Common myeloid progenitor, CD34-positive (primary cell): Measurements from ENCODE around the gene ZNF708.
A peak's percentile ranks its signal among the peaks of the same experiment; 100 is the strongest.

ENCODE experiments used
- CTCF ChIA-PET: fragments of 350-600 bp; sonication (Branson Sonifier 250); formaldehyde crosslinking; loops from one replicate; lab custom pipeline; 2021; ENCODE audit warnings: antibody characterized with exemption; lab: Charles Lee
- POLR2A ChIA-PET: fragments of 350-600 bp; sonication (Branson Sonifier 250); formaldehyde crosslinking; loops from one replicate; lab custom pipeline; 2021; ENCODE audit warnings: antibody characterized with exemption; lab: Charles Lee
- DNase-seq, 3 donors: peaks; one replicate each; pipeline versions ENCODE4 v3.0.0 to v3.0.0-alpha.2; 2013
- H3K27ac ChIP-seq, 2 experiments: 1 replicate in 1 of 2; 2 replicates in 1 of 2; pipeline ENCODE4 v1.7.0; 2013; ENCODE audit warnings: inconsistent platforms in 2 of 2, low read length in 2 of 2, mild to moderate bottlenecking in 2 of 2, low read depth in 1 of 2, moderate library complexity in 1 of 2; ENCODE audit not compliant: severe bottlenecking in 2 of 2, insufficient read depth in 1 of 2, poor library complexity in 1 of 2
- H3K27me3 ChIP-seq, 5 experiments: replicated peaks in 2 of 5; 1 replicate in 3 of 5; 2 replicates in 2 of 5; pipeline versions ENCODE4 v1.6.1 to v1.7.0; 2013; ENCODE audit warnings: low read length in 4 of 5, mild to moderate bottlenecking in 2 of 5, moderate library complexity in 2 of 5, inconsistent platforms in 1 of 5; ENCODE audit not compliant: insufficient read depth in 5 of 5, control insufficient read depth in 4 of 5
- H3K36me3 ChIP-seq, 4 experiments: 1 replicate in 2 of 4; 2 replicates in 2 of 4; pipeline versions ENCODE4 v1.6.1 to v1.7.0; 2013; ENCODE audit warnings: low read length in 3 of 4, control low read depth in 1 of 4, mild to moderate bottlenecking in 1 of 4; ENCODE audit not compliant: control insufficient read depth in 4 of 4, insufficient read depth in 4 of 4
- H3K4me1 ChIP-seq, 4 experiments: 1 replicate in 3 of 4; 2 replicates in 1 of 4; pipeline versions ENCODE4 v1.6.1 to v1.7.1; 2013; ENCODE audit warnings: low read length in 3 of 4, mild to moderate bottlenecking in 3 of 4, control low read depth in 1 of 4, inconsistent platforms in 1 of 4, moderate library complexity in 1 of 4; ENCODE audit not compliant: control insufficient read depth in 4 of 4, insufficient read depth in 4 of 4; ENCODE audit errors: control extremely low read depth in 1 of 4
- H3K4me3 ChIP-seq, 7 experiments: 1 replicate in 4 of 7; 2 replicates in 3 of 7; pipeline versions ENCODE4 v1.5.1 to v1.7.0; 2013; ENCODE audit warnings: mild to moderate bottlenecking in 7 of 7, low read length in 6 of 7, moderate library complexity in 6 of 7, inconsistent platforms in 2 of 7, low read depth in 2 of 7, control low read depth in 1 of 7; ENCODE audit not compliant: insufficient read depth in 4 of 7, control insufficient read depth in 1 of 7; ENCODE audit errors: extremely low read depth in 1 of 7
- H3K9me3 ChIP-seq, 5 experiments: 1 replicate in 4 of 5; 2 replicates in 1 of 5; pipeline versions ENCODE4 v1.6.1 to v1.7.1; 2013; ENCODE audit warnings: low read length in 4 of 5, mild to moderate bottlenecking in 2 of 5, inconsistent platforms in 1 of 5, low read depth in 1 of 5, moderate library complexity in 1 of 5; ENCODE audit not compliant: control insufficient read depth in 4 of 5, insufficient read depth in 2 of 5; ENCODE audit errors: control extremely low read depth in 1 of 5
- WGBS: methylation state at CpG from one replicate; pipeline ENCODE4 v1.1.5; 2013; ENCODE audit not compliant: insufficient coverage; 5-methylcytosine and 5-hydroxymethylcytosine counted together

The ZNF708 gene

GRCh38 chr19:21328406-21328805 lies 804 bp downstream of the ZNF708 start:
- CTCF ChIA-PET, result interaction anchor here (1.3 kb wide), 1 partner anchor 12 kb away, joined by 6 read pairs; no protein-coding TSS in a partner anchor
- Histone ChIP-seq H3K27ac (peak overlapping the region; percentile 89 to 97), H3K4me1 (peaks cover 3 to 9% (median 6%) of the 10 kb centered on the region in 4 experiments), H3K27me3 (no peaks in the 10 kb centered on the region), H3K9me3 (peaks cover 0 to 16% (median 8%) of the 10 kb centered on the region in 5 experiments), H3K4me3 (peak overlapping the region; percentile 83 to 99 (median 88)), H3K36me3 (peaks cover 0 to 17% (median 11%) of the 10 kb centered on the region in 4 experiments)
- DNase-seq, result peak; percentile 14 to 57 (median 45)
- POLR2A ChIA-PET, result interaction anchor here (0.6 to 1.9 kb wide), 3 partner anchors 13 to 507 kb away, joined by 4 to 8 read pairs (median 6); partner anchors contain the start of gene ZNF43
- 56% methylated on average over 2 of the region's 6 CpGs for WGBS

DNA sequence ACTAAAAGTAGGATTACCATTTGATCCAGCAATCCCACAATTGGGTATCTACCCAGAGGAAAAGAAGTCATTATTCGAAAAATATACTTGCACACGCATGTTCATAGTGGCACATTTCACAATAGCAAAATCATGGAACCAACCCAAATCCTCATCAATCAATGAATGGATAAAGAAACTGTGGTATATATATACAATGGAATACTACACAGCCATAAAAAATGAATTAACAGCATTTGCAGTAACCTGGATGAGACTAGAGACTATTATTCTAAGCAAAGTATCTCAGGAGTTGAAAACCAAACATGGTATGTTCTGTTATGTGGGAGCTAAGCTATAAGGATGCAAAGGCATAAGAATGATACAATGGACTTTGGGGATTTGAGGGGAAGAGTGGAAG lies 3.0 kb downstream of the ZNF708 start:
- ChIA-PET POLR2A (no interaction called here), CTCF (no interaction called here)
- H3K27me3 ChIP-seq, result no peaks in the 10 kb centered on the region
- peaks cover 3 to 9% (median 6%) of the 10 kb centered on the region in 4 experiments for H3K4me1 ChIP-seq
- WGBS, result no CpG with 5 or more reads among the region's 2 CpGs
- DNase-seq, result no peak
- H3K36me3 ChIP-seq, result peaks cover under 1 to 21% (median 13%) of the 10 kb centered on the region in 4 experiments
- H3K4me3 ChIP-seq, result no peak overlapping the region
- no peak overlapping the region for H3K27ac ChIP-seq
- H3K9me3 ChIP-seq, result peaks cover 0 to 18% (median 8%) of the 10 kb centered on the region in 5 experiments

DNA sequence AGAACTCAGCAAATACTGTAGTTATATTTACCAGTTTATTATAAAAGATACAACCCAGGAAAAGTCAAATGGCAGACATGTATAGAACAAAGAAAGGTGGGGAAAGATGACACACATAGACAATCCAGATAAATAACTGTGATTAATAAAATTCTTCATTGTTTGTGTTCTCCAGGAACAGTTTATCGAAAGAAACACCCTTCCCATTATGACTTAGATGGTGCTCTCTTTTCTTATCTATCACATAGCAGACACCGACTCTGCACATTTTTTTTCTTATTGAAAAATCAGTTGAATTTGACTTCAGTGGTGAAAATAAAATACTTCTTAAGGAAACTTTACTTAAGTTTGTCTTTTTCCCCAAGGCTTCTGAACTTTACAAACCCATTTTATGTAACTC lies 6.2 kb downstream of the ZNF708 start:
- ChIA-PET POLR2A (no interaction called here), CTCF (interaction anchor here (0.9 kb wide), 1 partner anchor 18 kb away, joined by 4 read pairs; no protein-coding TSS in a partner anchor)
- H3K4me1 ChIP-seq, result peaks cover 2 to 6% (median 4%) of the 10 kb centered on the region in 4 experiments
- H3K4me3 ChIP-seq, result no peak overlapping the region
- DNase-seq, result peak in 2 of 3 donors; percentile 15 to 33
- no peaks in the 10 kb centered on the region for H3K27me3 ChIP-seq
- H3K36me3 ChIP-seq, result peaks cover 12 to 48% (median 25%) of the 10 kb centered on the region in 4 experiments
- WGBS, result no CpG with 5 or more reads among the region's 2 CpGs
- peaks cover 0 to 37% (median 26%) of the 10 kb centered on the region in 5 experiments for H3K9me3 ChIP-seq
- no peak overlapping the region for H3K27ac ChIP-seq

GRCh38 chr19:21322528-21322927 lies 6.7 kb downstream of the ZNF708 start:
- H3K36me3 ChIP-seq, result peaks cover 16 to 51% (median 27%) of the 10 kb centered on the region in 4 experiments
- no peak overlapping the region for H3K4me3 ChIP-seq
- 100% methylated on average over 5 of the region's 8 CpGs for WGBS
- H3K4me1 ChIP-seq, result peaks cover 0 to 2% (median under 1%) of the 10 kb centered on the region in 4 experiments
- no peaks in the 10 kb centered on the region for H3K27me3 ChIP-seq
- H3K27ac ChIP-seq, result no peak overlapping the region
- DNase-seq, result no peak
- CTCF ChIA-PET, result interaction anchor here (0.9 kb wide), 1 partner anchor 18 kb away, joined by 4 read pairs; no protein-coding TSS in a partner anchor
- POLR2A ChIA-PET, result no interaction called here
- H3K9me3 ChIP-seq, result peaks cover 0 to 42% (median 26%) of the 10 kb centered on the region in 5 experiments

GRCh38 chr19:21321996-21322395 lies 7.2 kb downstream of the ZNF708 start:
- no peak overlapping the region for H3K27ac ChIP-seq
- no peaks in the 10 kb centered on the region for H3K4me1 ChIP-seq
- ChIA-PET CTCF (interaction anchor here (0.9 kb wide), 1 partner anchor 17 kb away, joined by 4 read pairs; no protein-coding TSS in a partner anchor), POLR2A (no interaction called here)
- no peak overlapping the region for H3K4me3 ChIP-seq
- peaks cover 0 to 46% (median 26%) of the 10 kb centered on the region in 5 experiments for H3K9me3 ChIP-seq
- no peak for DNase-seq
- H3K36me3 ChIP-seq, result peaks cover 17 to 55% (median 27%) of the 10 kb centered on the region in 4 experiments
- WGBS, result 100% methylated on average over 2 of the region's 4 CpGs
- no peaks in the 10 kb centered on the region for H3K27me3 ChIP-seq

DNA sequence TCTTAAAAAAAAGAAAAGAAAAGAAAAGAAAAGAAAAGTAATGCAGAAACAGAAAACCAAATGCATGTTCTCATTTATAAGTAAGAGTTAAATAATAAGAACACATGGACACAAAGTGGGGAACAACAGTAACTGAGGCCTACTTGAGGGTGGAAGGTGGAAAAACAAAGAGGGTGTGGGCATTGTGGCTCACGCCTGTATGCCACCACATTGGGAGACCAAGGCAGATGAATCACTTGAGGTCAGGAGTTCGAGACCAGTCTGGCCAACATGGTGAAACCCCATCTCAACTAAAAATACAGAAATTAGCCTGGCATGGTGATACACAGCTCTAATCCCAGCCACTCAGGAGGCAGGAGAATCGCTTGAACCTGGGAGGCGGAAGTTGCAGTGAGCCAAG lies 8.1 kb downstream of the ZNF708 start:
- H3K36me3 ChIP-seq, result peaks cover 17 to 51% (median 23%) of the 10 kb centered on the region in 4 experiments
- DNase-seq, result no peak
- CTCF ChIA-PET, result no interaction called here
- WGBS, result 100% methylated on average over 1 of the region's 4 CpGs
- H3K4me3 ChIP-seq, result no peak overlapping the region
- H3K4me1 ChIP-seq, result no peaks in the 10 kb centered on the region
- H3K27ac ChIP-seq, result no peak overlapping the region
- POLR2A ChIA-PET, result no interaction called here
- no peaks in the 10 kb centered on the region for H3K27me3 ChIP-seq
- H3K9me3 ChIP-seq, result peaks cover 0 to 46% (median 24%) of the 10 kb centered on the region in 5 experiments

GRCh38 chr19:21317821-21318220 lies 11.4 kb downstream of the ZNF708 start:
- no CpG with 5 or more reads among the region's 1 CpG for WGBS
- peaks cover 2 to 41% (median 30%) of the 10 kb centered on the region in 5 experiments for H3K9me3 ChIP-seq

More at GRCh38 chr19:21317821-21318220, 11.4 kb downstream of the ZNF708 start:
- no peak for DNase-seq
- ChIA-PET CTCF (interaction anchor here (1.2 kb wide), 1 partner anchor 11 kb away, joined by 3 read pairs; the partner anchor contains the start of gene ZNF708), POLR2A (no interaction called here)
- peaks cover 22 to 53% (median 28%) of the 10 kb centered on the region in 4 experiments for H3K36me3 ChIP-seq
- H3K27me3 ChIP-seq, result no peaks in the 10 kb centered on the region
- H3K4me1 ChIP-seq, result peaks cover 0 to 2% (median 0%) of the 10 kb centered on the region in 4 experiments
- no peak overlapping the region for H3K27ac ChIP-seq
- H3K4me3 ChIP-seq, result no peak overlapping the region
